ENCODE data around the gene ARID5B.

The ARID5B gene

DNA sequence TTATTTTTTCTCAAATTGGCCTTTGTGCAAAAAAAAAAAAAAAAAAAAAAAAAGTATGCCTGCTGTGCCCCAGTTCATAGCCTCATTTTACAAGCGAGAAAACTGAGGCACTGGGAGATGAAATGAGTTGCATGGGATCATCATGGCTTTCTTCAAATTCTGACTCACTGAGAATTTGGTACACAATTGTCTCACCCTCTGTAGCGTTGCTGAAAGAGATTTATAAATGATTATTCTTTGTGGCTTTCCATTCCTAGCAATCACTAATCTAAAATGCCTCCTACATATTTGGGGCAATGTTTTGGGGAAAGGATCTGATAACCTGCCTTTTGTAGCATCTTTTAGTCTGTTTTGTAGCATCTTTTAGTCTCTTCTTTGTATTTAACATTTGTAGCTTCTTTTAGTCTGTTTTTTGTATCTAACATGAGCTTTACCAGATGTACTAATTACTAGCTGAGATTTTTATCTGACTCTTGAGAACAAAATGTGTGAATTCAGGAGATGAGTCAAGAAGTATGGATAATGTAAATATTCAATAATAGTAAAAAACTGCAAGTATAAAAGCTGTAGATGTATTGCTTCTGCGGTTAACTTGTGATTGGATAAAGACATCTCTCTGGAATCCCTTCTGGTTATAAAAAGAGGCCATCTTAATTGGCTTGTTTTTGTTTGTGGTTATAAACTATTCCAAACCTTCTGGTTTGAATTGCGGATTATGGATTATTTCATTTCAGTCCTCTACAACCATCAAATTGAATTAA, 161.4 kb downstream of the ARID5B start:
- TF ChIP-seq, protein P1, sequence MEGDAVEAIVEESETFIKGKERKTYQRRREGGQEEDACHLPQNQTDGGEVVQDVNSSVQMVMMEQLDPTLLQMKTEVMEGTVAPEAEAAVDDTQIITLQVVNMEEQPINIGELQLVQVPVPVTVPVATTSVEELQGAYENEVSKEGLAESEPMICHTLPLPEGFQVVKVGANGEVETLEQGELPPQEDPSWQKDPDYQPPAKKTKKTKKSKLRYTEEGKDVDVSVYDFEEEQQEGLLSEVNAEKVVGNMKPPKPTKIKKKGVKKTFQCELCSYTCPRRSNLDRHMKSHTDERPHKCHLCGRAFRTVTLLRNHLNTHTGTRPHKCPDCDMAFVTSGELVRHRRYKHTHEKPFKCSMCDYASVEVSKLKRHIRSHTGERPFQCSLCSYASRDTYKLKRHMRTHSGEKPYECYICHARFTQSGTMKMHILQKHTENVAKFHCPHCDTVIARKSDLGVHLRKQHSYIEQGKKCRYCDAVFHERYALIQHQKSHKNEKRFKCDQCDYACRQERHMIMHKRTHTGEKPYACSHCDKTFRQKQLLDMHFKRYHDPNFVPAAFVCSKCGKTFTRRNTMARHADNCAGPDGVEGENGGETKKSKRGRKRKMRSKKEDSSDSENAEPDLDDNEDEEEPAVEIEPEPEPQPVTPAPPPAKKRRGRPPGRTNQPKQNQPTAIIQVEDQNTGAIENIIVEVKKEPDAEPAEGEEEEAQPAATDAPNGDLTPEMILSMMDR (IDR thresholded peaks at IDR 0.05; ENCODE audit: low read depth, low read length) = no peak
- no peak for DNase-seq (ENCODE audit: extremely low read depth, low read depth)

DNA sequence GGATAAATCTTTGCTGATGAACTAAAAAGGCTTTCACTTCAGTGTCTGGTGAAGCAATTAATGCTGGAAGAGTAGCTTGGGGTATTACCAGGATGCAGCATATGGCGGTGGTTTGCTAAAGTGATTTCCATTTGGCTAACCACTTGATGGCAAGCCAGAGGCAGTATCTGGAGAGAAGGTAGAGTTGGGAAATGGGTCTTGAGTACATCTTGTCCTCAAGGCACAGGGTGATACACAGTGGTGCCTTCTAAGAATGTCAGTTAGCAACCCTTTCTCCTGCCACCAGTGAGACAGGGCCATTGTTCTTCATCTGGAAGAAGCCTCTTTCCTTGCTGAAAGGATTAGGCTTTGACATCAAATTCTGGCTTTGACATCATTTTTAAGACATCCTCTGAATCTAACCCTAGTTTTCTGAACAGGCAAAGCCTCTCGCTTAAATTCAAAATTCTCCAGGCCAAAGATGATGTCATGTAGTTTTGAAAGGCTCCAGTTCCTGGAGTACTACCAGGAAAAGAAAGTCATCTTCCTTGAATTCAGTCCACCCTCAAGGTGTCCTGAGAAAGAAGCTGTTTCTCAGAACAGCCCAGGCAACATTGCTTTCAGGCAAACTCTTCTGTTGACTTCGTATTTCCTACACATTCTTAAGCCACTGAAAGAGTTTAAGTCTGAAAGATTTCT, 162.4 kb downstream of the ARID5B start:
- no peak for DNase-seq (ENCODE audit: extremely low read depth, low read depth)
- TF ChIP-seq, protein P1 (IDR thresholded peaks at IDR 0.05; ENCODE audit: low read depth, low read length) = no peak

DNA sequence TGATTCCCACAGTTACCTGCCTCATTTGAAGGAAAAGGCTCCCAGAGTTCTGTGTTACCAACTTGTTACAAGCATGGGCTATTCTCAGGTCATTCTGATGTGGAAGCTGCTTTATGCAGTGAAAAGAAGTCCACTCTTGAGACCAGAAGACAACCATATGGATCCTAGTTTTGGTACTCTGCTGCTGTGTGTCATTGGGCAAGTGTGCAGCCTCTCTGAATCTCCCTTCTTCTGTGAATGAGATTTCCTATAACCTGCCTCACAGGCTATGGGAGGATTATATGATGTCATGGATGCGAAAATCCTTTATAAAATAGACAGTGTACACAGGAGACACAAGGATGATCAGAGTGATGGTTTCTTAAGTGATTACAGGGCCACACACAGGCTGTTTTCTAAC, 166.1 kb downstream of the ARID5B start:
- no peak for DNase-seq (ENCODE audit: extremely low read depth, low read depth)
- TF ChIP-seq, protein P1 (IDR thresholded peaks at IDR 0.05; ENCODE audit: low read depth, low read length) = no peak

DNA sequence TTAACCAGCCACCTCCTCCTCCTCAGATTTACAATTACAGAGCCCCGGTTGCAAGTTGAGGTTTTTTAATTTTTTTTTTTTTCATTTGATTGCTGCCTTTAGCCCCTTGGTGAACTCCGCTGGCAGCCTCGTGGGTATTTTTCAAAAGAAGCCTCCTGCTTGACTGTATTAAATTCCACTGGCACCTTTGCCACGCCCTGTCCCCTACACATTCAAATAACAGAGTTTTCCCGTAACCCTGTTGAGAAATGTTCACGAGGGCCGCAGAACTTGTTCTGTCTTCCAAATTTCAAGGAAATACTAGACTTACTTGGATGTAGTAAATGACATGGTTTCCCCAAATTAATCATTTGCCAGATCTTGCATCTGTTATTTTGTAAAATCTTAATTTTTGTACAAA, 167.0 kb downstream of the ARID5B start:
- no peak for DNase-seq (ENCODE audit: extremely low read depth, low read depth)
- TF ChIP-seq, protein P1 (IDR thresholded peaks at IDR 0.05; ENCODE audit: low read depth, low read length) = no peak

DNA sequence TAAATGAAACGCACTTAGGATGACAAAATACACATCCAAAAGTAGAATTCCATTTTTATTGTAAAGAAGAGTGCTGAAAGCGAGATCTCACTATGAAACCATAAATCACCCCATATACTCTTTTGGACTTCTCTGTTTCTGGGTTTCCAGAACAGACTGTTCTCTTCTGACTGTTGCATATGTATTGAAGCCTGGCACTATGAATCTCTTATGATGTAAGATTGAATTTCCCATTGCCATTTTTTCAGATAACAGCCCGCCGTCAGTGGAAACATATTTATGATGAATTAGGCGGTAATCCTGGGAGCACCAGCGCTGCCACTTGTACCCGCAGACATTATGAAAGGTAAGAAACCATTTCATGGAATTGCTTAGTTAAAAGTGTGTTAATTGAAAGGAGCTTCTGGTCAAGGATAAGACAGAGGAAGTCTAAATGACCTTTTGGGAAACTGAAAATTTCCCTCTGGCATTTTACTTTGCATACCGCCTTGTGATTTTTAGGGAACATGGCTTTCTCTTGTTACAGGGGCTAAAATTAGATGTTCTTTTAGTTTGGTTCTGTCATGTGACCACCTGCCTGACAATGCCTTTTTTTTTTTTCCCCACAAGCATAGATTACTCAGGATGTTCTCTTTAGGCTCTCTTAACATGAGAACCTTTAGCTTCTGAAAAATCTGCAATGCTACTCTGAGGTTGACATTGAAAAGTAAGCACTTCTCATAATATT, 168.1 kb downstream of the ARID5B start:
- no peak for DNase-seq (ENCODE audit: extremely low read depth, low read depth)
- TF ChIP-seq, protein P1 (IDR thresholded peaks at IDR 0.05; ENCODE audit: low read depth, low read length) = no peak

DNA sequence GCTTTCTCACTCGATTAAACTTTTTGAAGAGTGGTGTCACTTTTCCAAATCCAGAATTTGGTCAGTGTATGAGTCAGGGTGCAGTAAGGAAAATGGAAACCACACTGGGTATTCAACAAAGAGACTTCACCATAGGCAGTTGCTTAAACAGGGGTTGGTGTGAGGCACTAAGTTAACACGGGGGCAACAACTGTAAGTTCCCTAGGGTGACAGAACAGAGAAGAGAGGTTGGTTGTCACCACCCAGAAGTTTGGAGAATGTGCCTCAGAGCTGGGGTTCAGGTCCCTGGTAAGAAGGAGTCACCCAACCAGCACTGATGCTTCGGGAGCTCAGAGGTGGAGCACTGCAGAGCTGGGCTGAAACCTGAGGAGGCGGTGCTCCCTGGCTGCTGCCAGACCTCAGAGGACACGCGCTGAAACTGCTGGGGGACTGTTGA, 170.4 kb downstream of the ARID5B start:
- TF ChIP-seq, protein P1 (IDR thresholded peaks at IDR 0.05; ENCODE audit: low read depth, low read length) = no peak
- DNase-seq (ENCODE audit: extremely low read depth, low read depth) = no peak

DNA sequence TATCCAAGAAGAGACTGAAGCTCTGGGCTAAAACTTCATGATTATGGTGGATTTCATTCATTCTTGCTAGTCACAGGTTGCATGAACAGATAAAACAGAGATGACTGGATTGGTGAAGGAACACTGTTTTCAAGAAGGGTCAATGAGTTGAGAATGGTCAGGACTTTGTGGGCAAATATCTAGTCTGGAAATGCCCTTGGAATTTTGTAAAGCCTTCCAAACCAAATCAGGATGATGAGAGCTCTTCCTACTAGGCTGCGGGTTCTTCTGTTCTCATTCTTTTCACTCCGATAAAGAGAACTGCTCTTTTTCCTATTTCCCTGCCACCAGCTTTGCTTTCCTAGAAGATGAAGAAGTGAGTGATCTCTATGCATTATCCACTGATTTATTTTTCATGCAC, 171.4 kb downstream of the ARID5B start:
- DNase-seq (ENCODE audit: extremely low read depth, low read depth) = no peak
- TF ChIP-seq, protein P1 (IDR thresholded peaks at IDR 0.05; ENCODE audit: low read depth, low read length) = no peak
